BLaER1 (cell line): ENCODE data around the gene ZNF555.
"Not testable (repeated sequence)": the region's sequence is repeated elsewhere in the genome, so short reads cannot be mapped to it uniquely, and the experiment has no call there.

Experiments
- H3K27ac ChIP-seq: shearing (Covaris generic); formaldehyde crosslinking; 2 replicates; pipeline ENCODE4 v1.8.1; 2022
- H3K27me3 ChIP-seq: shearing (Covaris generic); formaldehyde crosslinking; 2 replicates; pipeline ENCODE4 v1.8.1; 2022
- H3K36me3 ChIP-seq: shearing (Covaris generic); formaldehyde crosslinking; 2 replicates; pipeline ENCODE4 v1.8.1; 2022
- H3K4me1 ChIP-seq: shearing (Covaris generic); formaldehyde crosslinking; 2 replicates; pipeline ENCODE4 v1.8.1; 2022
- H3K4me2 ChIP-seq: shearing (Covaris generic); formaldehyde crosslinking; 2 replicates; pipeline ENCODE4 v1.8.1; 2022
- H3K4me3 ChIP-seq: shearing (Covaris generic); formaldehyde crosslinking; 2 replicates; pipeline ENCODE4 v1.8.1; 2022
- H3K9ac ChIP-seq: shearing (Covaris generic); formaldehyde crosslinking; 2 replicates; pipeline ENCODE4 v1.8.1; 2022
- H3K9me3 ChIP-seq: shearing (Covaris generic); formaldehyde crosslinking; 2 replicates; pipeline ENCODE4 v1.8.1; 2022
- H4K20me1 ChIP-seq: shearing (Covaris generic); formaldehyde crosslinking; 2 replicates; pipeline ENCODE4 v1.8.1; 2022
- Cebpa-rat ChIP-seq: shearing (Covaris generic); IDR thresholded peaks from 2 replicates; pipeline ENCODE4 v1.8.1; 2022

Gene ZNF555

DNA sequence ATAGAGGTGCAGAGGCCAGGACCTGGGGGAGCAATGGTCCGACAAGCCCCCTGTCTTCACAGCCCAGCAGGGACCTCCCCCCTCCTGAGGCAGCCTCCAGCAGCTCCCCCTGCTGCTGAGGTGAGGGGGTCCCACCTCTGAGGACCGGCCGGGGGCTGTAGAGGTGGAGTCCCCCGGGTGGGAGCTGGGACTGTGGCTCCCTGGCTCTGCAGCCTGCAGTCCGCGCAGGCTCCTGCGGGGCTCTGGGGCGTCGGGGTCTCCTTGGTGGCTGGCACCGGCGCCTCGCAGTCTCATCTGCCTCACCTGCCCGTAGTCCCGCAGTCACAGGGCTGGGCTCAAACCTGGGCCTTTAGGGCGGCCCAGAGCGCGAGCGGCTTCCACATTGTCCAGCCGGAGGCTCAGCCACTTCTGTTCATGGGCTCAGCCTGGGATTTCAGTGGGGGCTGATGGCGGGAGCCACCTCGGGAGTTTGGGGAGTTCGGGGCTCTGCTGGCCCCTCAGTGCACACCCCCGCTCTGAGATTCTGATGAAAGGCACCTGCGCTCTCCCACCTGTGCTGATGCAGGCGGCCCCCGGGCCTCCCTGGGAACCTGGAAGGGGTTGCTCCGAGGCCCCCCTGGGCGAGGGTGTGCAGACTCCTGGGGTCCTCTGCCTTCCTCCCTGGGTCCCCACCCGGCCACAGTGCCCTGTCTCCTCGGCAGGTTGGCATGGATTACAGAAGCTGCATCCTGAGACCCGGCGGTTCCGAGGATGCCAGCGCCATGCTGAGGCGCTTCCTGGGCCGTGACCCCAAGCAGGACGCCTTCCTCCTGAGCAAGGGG is 28.7 kb upstream of the ZNF555 start:
- H3K4me1 ChIP-seq = peaks cover 56% of the 10 kb centered on the region

GRCh38 chr19:2813235-2814160 is 27.8 kb upstream of the ZNF555 start:
- Histone ChIP-seq H3K27ac (peak overlapping the region; percentile 42), H3K4me2 (no peak overlapping the region), H4K20me1 (peaks cover 21% of the 10 kb centered on the region), H3K9me3 (no peaks in the 10 kb centered on the region), H3K27me3 (no peaks in the 10 kb centered on the region), H3K4me1 (peaks cover 47% of the 10 kb centered on the region), H3K9ac (no peak overlapping the region), H3K4me3 (no peak overlapping the region), H3K36me3 (peaks cover 71% of the 10 kb centered on the region)
- no peak for TF ChIP-seq Cebpa-rat

More for the DNA sequence above, 28.7 kb upstream of the ZNF555 start:
- H3K36me3 ChIP-seq = peaks cover 80% of the 10 kb centered on the region
- H3K9me3 ChIP-seq = no peaks in the 10 kb centered on the region
- H3K27ac ChIP-seq = peak overlapping the region; percentile 42
- H3K9ac ChIP-seq = no peak overlapping the region
- H3K4me2 ChIP-seq = peak overlapping the region; percentile 83; the same call in 1 of the 2 replicates
- no peak overlapping the region for H3K4me3 ChIP-seq
- H4K20me1 ChIP-seq = peaks cover 21% of the 10 kb centered on the region
- no peaks in the 10 kb centered on the region for H3K27me3 ChIP-seq
- no peak for TF ChIP-seq Cebpa-rat

DNA sequence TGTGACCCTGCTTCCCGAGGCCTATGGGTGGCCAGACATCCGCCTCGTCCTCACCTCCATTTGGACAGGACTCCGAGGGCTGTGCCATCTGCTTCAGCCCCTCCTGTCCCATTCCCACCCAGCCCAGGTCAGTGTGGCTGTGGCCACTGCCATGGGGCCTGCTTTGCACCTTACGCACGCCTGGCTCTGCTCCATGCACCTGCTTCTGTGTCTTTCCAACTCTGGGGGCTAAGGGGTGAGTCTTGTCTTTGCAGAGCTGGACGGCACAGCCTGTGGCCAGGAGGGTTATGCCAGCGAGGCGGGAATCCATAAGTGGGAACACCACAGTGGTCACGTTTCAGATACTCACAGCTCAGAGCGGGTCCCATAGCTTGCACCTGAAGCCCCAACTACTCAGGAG is 26.8 kb upstream of the ZNF555 start:
- no peaks in the 10 kb centered on the region for H3K27me3 ChIP-seq
- no peak for TF ChIP-seq Cebpa-rat
- no peak overlapping the region for H3K9ac ChIP-seq
- H4K20me1 ChIP-seq = peaks cover 20% of the 10 kb centered on the region
- no peak overlapping the region for H3K4me2 ChIP-seq
- no peak overlapping the region for H3K4me3 ChIP-seq
- H3K36me3 ChIP-seq = peaks cover 62% of the 10 kb centered on the region
- no peaks in the 10 kb centered on the region for H3K9me3 ChIP-seq
- no peak overlapping the region for H3K27ac ChIP-seq
- peaks cover 46% of the 10 kb centered on the region for H3K4me1 ChIP-seq

- H3K9me3 ChIP-seq = no peaks in the 10 kb centered on the region
- no peak overlapping the region for H3K9ac ChIP-seq
- H3K4me3 ChIP-seq = no peak overlapping the region
- H3K27ac ChIP-seq = 0 out of 2 replicates have a peak overlapping the region, but pooled peaks have one; percentile 30
- no peaks in the 10 kb centered on the region for H3K27me3 ChIP-seq
- H3K4me2 ChIP-seq = no peak overlapping the region
- peaks cover 57% of the 10 kb centered on the region for H3K36me3 ChIP-seq
- peaks cover 40% of the 10 kb centered on the region for H3K4me1 ChIP-seq
- peaks cover 12% of the 10 kb centered on the region for H4K20me1 ChIP-seq
- no peak for TF ChIP-seq Cebpa-rat
Measured at GRCh38 chr19:2815191-2815614, 26.1 kb upstream of the ZNF555 start.

GRCh38 chr19:2815923-2816322 is 25.4 kb upstream of the ZNF555 start:
- Histone ChIP-seq H3K4me2 (no peak overlapping the region), H3K27ac (no peak overlapping the region), H3K27me3 (no peaks in the 10 kb centered on the region), H4K20me1 (peaks cover 5% of the 10 kb centered on the region; the same call in 1 of the 2 replicates), H3K9me3 (no peaks in the 10 kb centered on the region), H3K36me3 (peaks cover 56% of the 10 kb centered on the region), H3K4me1 (peaks cover 40% of the 10 kb centered on the region), H3K9ac (no peak overlapping the region), H3K4me3 (no peak overlapping the region)
- TF ChIP-seq Cebpa-rat = no peak

- no peak overlapping the region for H3K4me3 ChIP-seq
- H4K20me1 ChIP-seq = no peaks in the 10 kb centered on the region
- H3K9ac ChIP-seq = no peak overlapping the region
- H3K36me3 ChIP-seq = peaks cover 49% of the 10 kb centered on the region
- no peak for TF ChIP-seq Cebpa-rat
- peaks cover 36% of the 10 kb centered on the region for H3K4me1 ChIP-seq
- H3K27ac ChIP-seq = no peak overlapping the region
- H3K27me3 ChIP-seq = no peaks in the 10 kb centered on the region
- no peaks in the 10 kb centered on the region for H3K9me3 ChIP-seq
- H3K4me2 ChIP-seq = no peak overlapping the region
Measured at GRCh38 chr19:2816641-2817040, 24.6 kb upstream of the ZNF555 start.

DNA sequence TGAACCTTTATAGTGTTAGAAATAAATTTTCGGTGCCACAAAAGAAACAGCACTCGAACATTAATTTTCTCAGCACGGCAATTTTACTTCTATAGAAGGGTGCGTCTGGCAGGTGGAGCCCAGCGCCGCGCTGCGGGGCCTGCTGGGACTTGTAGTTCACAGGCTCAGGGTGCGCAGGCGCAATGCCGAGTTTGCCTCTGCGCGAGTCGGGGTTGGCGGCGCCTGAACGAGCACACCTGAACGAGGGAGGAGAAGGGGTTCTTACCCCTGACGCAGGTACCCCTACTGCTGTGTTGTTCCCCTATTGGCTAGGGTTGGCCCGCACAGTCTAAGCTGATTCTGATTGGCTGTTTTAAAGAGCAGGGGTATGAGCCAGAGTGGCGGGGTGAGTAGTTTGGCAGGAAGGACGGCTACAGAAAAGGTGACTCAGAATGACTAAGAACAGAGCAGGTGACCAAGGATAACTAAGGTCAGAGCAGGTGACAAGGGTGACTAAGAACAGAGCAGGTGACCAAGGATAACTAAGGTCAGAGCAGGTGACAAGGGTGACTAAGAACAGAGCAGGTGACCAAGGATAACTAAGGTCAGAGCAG is 23.9 kb upstream of the ZNF555 start:
- not testable (repeated sequence) for H3K9me3 ChIP-seq, H3K9ac ChIP-seq, H3K27ac ChIP-seq, H3K4me2 ChIP-seq, H4K20me1 ChIP-seq, H3K4me3 ChIP-seq, H3K27me3 ChIP-seq
- Histone ChIP-seq H3K4me1 (peaks cover 30% of the 10 kb centered on the region), H3K36me3 (peaks cover 46% of the 10 kb centered on the region)

DNA sequence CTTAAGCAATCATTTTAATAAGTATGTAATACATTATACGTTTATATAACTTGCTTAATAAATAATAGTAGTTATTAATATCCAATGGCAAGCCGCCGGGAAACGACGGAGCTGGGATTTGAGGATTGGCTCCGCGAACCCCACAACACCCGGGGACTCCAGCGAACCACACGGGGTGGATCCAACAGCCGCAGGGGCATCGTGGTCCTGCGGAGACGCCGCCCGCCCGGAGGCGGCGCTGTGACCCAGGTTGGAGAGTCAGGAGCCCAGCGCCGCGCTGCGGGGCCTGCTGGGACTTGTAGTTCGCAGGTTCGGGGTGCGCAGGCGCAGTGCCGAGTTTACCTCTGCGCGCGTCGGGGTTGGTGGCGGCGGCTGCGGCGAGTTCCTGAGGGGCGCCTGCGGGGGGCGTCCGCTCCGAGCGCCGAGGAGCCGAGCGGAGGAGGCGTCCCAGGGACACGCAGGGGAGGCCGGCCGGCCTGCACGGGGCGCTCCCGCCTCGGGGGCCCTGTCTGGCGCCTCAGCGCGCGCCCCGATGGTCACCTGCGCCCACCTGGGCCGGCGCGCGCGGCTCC is 21.6 kb upstream of the ZNF555 start, which contains the start of gene ZNF554:
Gene ZNF554, plus strand, starts transcription at position 329 of the 572 bp plus-strand sequence. Its CDS starts 204 bp downstream, at position 533.
- no peak for TF ChIP-seq Cebpa-rat
- Histone ChIP-seq H3K4me2 (peak within 1 kb of the TSS; percentile 93), H3K4me1 (peaks cover 40% of the 10 kb centered on the region), H3K9me3 (peaks cover 21% of the 10 kb centered on the region), H3K27me3 (no peaks in the 10 kb centered on the region), H3K36me3 (peaks cover 44% of the 10 kb centered on the region), H3K9ac (peak within 1 kb of the TSS; percentile 84), H3K4me3 (peak within 1 kb of the TSS; percentile 84), H4K20me1 (no peaks in the 10 kb centered on the region), H3K27ac (peak within 1 kb of the TSS; percentile 84)

GRCh38 chr19:2820112-2820702 is 21.1 kb upstream of the ZNF555 start:
- Histone ChIP-seq H3K9me3 (peaks cover 24% of the 10 kb centered on the region), H3K27ac (peak overlapping the region; percentile 84), H3K4me3 (peak overlapping the region; percentile 84), H3K9ac (peak overlapping the region; percentile 84), H3K36me3 (peaks cover 38% of the 10 kb centered on the region), H4K20me1 (no peaks in the 10 kb centered on the region), H3K4me1 (peaks cover 43% of the 10 kb centered on the region), H3K27me3 (no peaks in the 10 kb centered on the region), H3K4me2 (peak overlapping the region; percentile 93)
- no peak for TF ChIP-seq Cebpa-rat
